ENCODE results near the gene NSMF. TPM values are rescaled to one million over a fixed set of nuclear protein-coding genes. Genes with fewer than 3 reads are reported as not detected.

The NSMF gene
- polyA plus RNA-seq, 1 donor (not counting 4 experiments of a cell fraction or from before 2014, with no cell fraction given), result 29.5 TPM

- Histone ChIP-seq H2AFZ (ENCODE audit: control insufficient read depth, low read length) (no peak overlapping the region), H3K4me1 (ENCODE audit: control insufficient read depth, extremely low read depth, insufficient read depth, low read length) (no peaks in the 10 kb centered on the region), H4K20me1 (ENCODE audit: control insufficient read depth, extremely low read depth, insufficient read depth, low read length) (no peaks in the 10 kb centered on the region), H3K9me3 (ENCODE audit: control insufficient read depth, low read depth, low read length) (no peaks in the 10 kb centered on the region), H3K27ac (ENCODE audit: control insufficient read depth, insufficient read depth, low read length) (no peak overlapping the region), H3K4me2 (ENCODE audit: control insufficient read depth, extremely low read depth, insufficient read depth, low read depth, low read length) (no peak overlapping the region), H3K79me2 (ENCODE audit: control insufficient read depth, insufficient read depth, low read length) (no peaks in the 10 kb centered on the region), H3K36me3 (ENCODE audit: control insufficient read depth in 2 of 2, extremely low read depth in 1 of 2, insufficient read depth in 2 of 2, low read length in 2 of 2) (no peaks in the 10 kb centered on the region), H3K9ac (ENCODE audit: control insufficient read depth, extremely low read depth, insufficient read depth, low read length) (no peak overlapping the region), H3K27me3 (ENCODE audit: control insufficient read depth, extremely low read depth, insufficient read depth, low read length) (no peaks in the 10 kb centered on the region), H3K9me1 (ENCODE audit: control insufficient read depth, extremely low read depth, insufficient read depth, low read length) (no peaks in the 10 kb centered on the region), H3K4me3 (ENCODE audit: control insufficient read depth in 2 of 3, extremely low read depth in 1 of 3, insufficient read depth in 2 of 3, low read depth in 1 of 3, low read length in 3 of 3) (no peak overlapping the region)
- TF ChIP-seq EZH2 (IDR thresholded peaks at IDR 0.05; ENCODE audit: low read length) (no peak), CTCF (optimal IDR thresholded peaks at IDR 0.05 in 1 of 3, IDR thresholded peaks at IDR 0.05 in 1 of 3, conservative IDR thresholded peaks at IDR 0.05 in 1 of 3; ENCODE audit: extremely low read depth in 1 of 3, insufficient read depth in 2 of 3, low read length in 3 of 3) (no peak)
- dilution Hi-C loops (cut with MboI; ENCODE audit: extremely low pct_ligation_motif_present, low sequenced_read_pairs), result no loop called here
- no peak for DNase-seq (ENCODE audit: low read depth, low spot score)
- FAIRE-seq, result no peak
Observed at GRCh38 chr9:137501457-137501856, 42.3 kb upstream of the NSMF start.

- Histone ChIP-seq H2AFZ (ENCODE audit: control insufficient read depth, low read length) (no peak overlapping the region), H3K9me1 (ENCODE audit: control insufficient read depth, extremely low read depth, insufficient read depth, low read length) (no peaks in the 10 kb centered on the region), H3K4me1 (ENCODE audit: control insufficient read depth, extremely low read depth, insufficient read depth, low read length) (no peaks in the 10 kb centered on the region), H3K4me3 (ENCODE audit: control insufficient read depth in 2 of 3, extremely low read depth in 1 of 3, insufficient read depth in 2 of 3, low read depth in 1 of 3, low read length in 3 of 3) (no peak overlapping the region), H3K36me3 (ENCODE audit: control insufficient read depth in 2 of 2, extremely low read depth in 1 of 2, insufficient read depth in 2 of 2, low read length in 2 of 2) (no peaks in the 10 kb centered on the region), H4K20me1 (ENCODE audit: control insufficient read depth, extremely low read depth, insufficient read depth, low read length) (no peaks in the 10 kb centered on the region), H3K27me3 (ENCODE audit: control insufficient read depth, extremely low read depth, insufficient read depth, low read length) (no peaks in the 10 kb centered on the region), H3K4me2 (ENCODE audit: control insufficient read depth, extremely low read depth, insufficient read depth, low read depth, low read length) (no peak overlapping the region), H3K79me2 (ENCODE audit: control insufficient read depth, insufficient read depth, low read length) (no peaks in the 10 kb centered on the region), H3K27ac (ENCODE audit: control insufficient read depth, insufficient read depth, low read length) (no peak overlapping the region), H3K9ac (ENCODE audit: control insufficient read depth, extremely low read depth, insufficient read depth, low read length) (no peak overlapping the region), H3K9me3 (ENCODE audit: control insufficient read depth, low read depth, low read length) (no peaks in the 10 kb centered on the region)
- DNase-seq (ENCODE audit: low read depth, low spot score) (no peak), FAIRE-seq (no peak)
- TF ChIP-seq EZH2 (IDR thresholded peaks at IDR 0.05; ENCODE audit: low read length) (no peak), CTCF (optimal IDR thresholded peaks at IDR 0.05 in 1 of 3, IDR thresholded peaks at IDR 0.05 in 1 of 3, conservative IDR thresholded peaks at IDR 0.05 in 1 of 3; ENCODE audit: extremely low read depth in 1 of 3, insufficient read depth in 2 of 3, low read length in 3 of 3) (no peak)
- dilution Hi-C loops (cut with MboI; ENCODE audit: extremely low pct_ligation_motif_present, low sequenced_read_pairs), result no loop called here
Observed at GRCh38 chr9:137500666-137501397, 41.7 kb upstream of the NSMF start.

All from keratinocyte (primary cell).